HG02759 (cell line): ENCODE data around the gene RREB1.
A peak's percentile ranks its signal among the peaks of the same experiment; 100 is the strongest.

ENCODE experiments used
- ATAC-seq: cut with Tn5 transposase; IDR thresholded peaks from one replicate; pipeline ENCODE4 v1.9.1; 2021; ENCODE audit warnings: mild to moderate bottlenecking, moderate library complexity; ENCODE audit not compliant: unreplicated experiment

The RREB1 gene

GRCh38 chr6:7088076-7088742 lies 19.6 kb upstream of the RREB1 start:
- no peak for ATAC-seq

- ATAC-seq: no peak
These were observed 8.8 kb upstream of the RREB1 start for GRCh38 chr6:7098993-7099392.

GRCh38 chr6:7100072-7100752 lies 7.5 kb upstream of the RREB1 start:
- ATAC-seq: no peak

GRCh38 chr6:7100753-7101081 lies 7.0 kb upstream of the RREB1 start:
- no peak for ATAC-seq

GRCh38 chr6:7101290-7101689 lies 6.5 kb upstream of the RREB1 start:
- no peak for ATAC-seq

- no peak for ATAC-seq
These were observed 3.0 kb upstream of the RREB1 start for GRCh38 chr6:7104752-7105151.

GRCh38 chr6:7106215-7106751 lies 1.5 kb upstream of the RREB1 start:
- no peak for ATAC-seq

- ATAC-seq: peak; percentile 28
These were observed 796 bp upstream of the RREB1 start for GRCh38 chr6:7106752-7107577.

- ATAC-seq: peak; percentile 14
These were observed 619 bp downstream of the RREB1 start for GRCh38 chr6:7108196-7108963.

GRCh38 chr6:7108964-7109836 lies 1.4 kb downstream of the RREB1 start:
- peak; percentile 16 for ATAC-seq

GRCh38 chr6:7110092-7110792 lies 2.5 kb downstream of the RREB1 start:
- no peak for ATAC-seq

- ATAC-seq: no peak
These were observed 3.4 kb downstream of the RREB1 start for GRCh38 chr6:7111095-7111690.

GRCh38 chr6:7112171-7112570 lies 4.4 kb downstream of the RREB1 start:
- no peak for ATAC-seq

- no peak for ATAC-seq
These were observed 5.1 kb downstream of the RREB1 start for GRCh38 chr6:7112741-7113313.

- ATAC-seq: no peak
These were observed 7.1 kb downstream of the RREB1 start for GRCh38 chr6:7114744-7115458.

GRCh38 chr6:7115543-7116231 lies 7.9 kb downstream of the RREB1 start:
- ATAC-seq: no peak

- ATAC-seq: no peak
These were observed 11.6 kb downstream of the RREB1 start for GRCh38 chr6:7119272-7119801.
